B cell (primary cell): ENCODE measurements around the gene PLBD2. TPM values are rescaled to one million over a fixed set of nuclear protein-coding genes. Genes with fewer than 3 reads are reported as not detected.
A peak's percentile ranks its signal among the peaks of the same experiment; 100 is the strongest.

Experiments used
- ATAC-seq: fragments of 200-7000 bp; cut with Tn5 transposase; one replicate; pipeline ENCODE4 v1.10.0; 2021; ENCODE audit warnings: low read depth, mild to moderate bottlenecking, moderate number of reproducible peaks, moderate library complexity
- CTCF ChIA-PET: fragments of 350-600 bp; sonication (Branson Sonifier 250); formaldehyde crosslinking; loops from one replicate; lab custom pipeline; 2021; ENCODE audit warnings: antibody characterized with exemption, inconsistent platforms; lab: Charles Lee
- POLR2A ChIA-PET: fragments of 350-600 bp; sonication (Branson Sonifier 250); formaldehyde crosslinking; loops from one replicate; lab custom pipeline; 2021; ENCODE audit warnings: antibody characterized with exemption; lab: Charles Lee
- DNase-seq: peaks from one replicate; pipeline ENCODE4 v3.0.0; 2013
- H2AFZ ChIP-seq: 2 replicates; pipeline ENCODE4 v1.6.1; 2012; ENCODE audit warnings: mild to moderate bottlenecking, low read depth, low read length; ENCODE audit not compliant: insufficient read depth, poor library complexity, severe bottlenecking
- H3K27ac ChIP-seq, 2 donors: 1 replicate in 1 of 2; 2 replicates in 1 of 2; pipeline ENCODE4 v1.5.1; 2012 to 2013; ENCODE audit warnings: low read length in 2 of 2, mild to moderate bottlenecking in 2 of 2, moderate library complexity in 1 of 2
- H3K27me3 ChIP-seq, 4 experiments: fragments of 200-600 bp in 1 of 4; sonication (generic) in 1 of 4; replicated peaks in 1 of 4; 1 replicate in 2 of 4; 2 replicates in 2 of 4; pipeline versions ENCODE4 v1.6.1 to v1.7.0; 2013 to 2016; ENCODE audit warnings: low read length in 3 of 4, mild to moderate bottlenecking in 2 of 4, mixed read lengths in 1 of 4, moderate library complexity in 1 of 4; ENCODE audit not compliant: insufficient read depth in 4 of 4, control insufficient read depth in 3 of 4; ENCODE audit errors: control extremely low read depth in 1 of 4
- H3K36me3 ChIP-seq, 2 experiments: replicated peaks in 1 of 2; 1 replicate in 1 of 2; 2 replicates in 1 of 2; pipeline versions ENCODE4 v1.6.1 to v1.7.1; 2013; ENCODE audit warnings: low read length in 1 of 2; ENCODE audit not compliant: insufficient read depth in 2 of 2, control insufficient read depth in 1 of 2; ENCODE audit errors: control extremely low read depth in 1 of 2, extremely low read depth in 1 of 2
- H3K4me1 ChIP-seq, 2 donors: fragments of 200-600 bp in 1 of 2; sonication (generic) in 1 of 2; 1 replicate in 1 of 2; 2 replicates in 1 of 2; pipeline versions ENCODE4 v1.5.1 to v1.6.1; 2013 to 2017; ENCODE audit warnings: low read length in 2 of 2; ENCODE audit not compliant: control insufficient read depth in 2 of 2, insufficient read depth in 2 of 2
- H3K4me2 ChIP-seq: replicated peaks from 2 replicates; pipeline ENCODE3; 2012; ENCODE audit warnings: mild to moderate bottlenecking, low read depth, low read length; ENCODE audit not compliant: poor library complexity, severe bottlenecking
- H3K4me3 ChIP-seq, 5 experiments: fragments of 200-600 bp in 1 of 5; sonication (generic) in 1 of 5; 1 replicate in 3 of 5; 2 replicates in 2 of 5; pipeline versions ENCODE4 v1.5.1 to v1.7.0; 2011 to 2016; ENCODE audit warnings: low read length in 4 of 5, mild to moderate bottlenecking in 4 of 5, low read depth in 2 of 5, control low read depth in 1 of 5, moderate library complexity in 1 of 5; ENCODE audit not compliant: insufficient read depth in 1 of 5; ENCODE audit errors: control extremely low read depth in 1 of 5, extremely low read depth in 1 of 5
- H3K79me2 ChIP-seq: fragments of 200-600 bp; sonication (generic); one replicate; pipeline ENCODE4 v1.6.0; 2016; ENCODE audit warnings: low read length; ENCODE audit not compliant: control insufficient read depth, insufficient read depth
- H3K9ac ChIP-seq: fragments of 200-600 bp; sonication (generic); 2 replicates; pipeline ENCODE4 v1.6.1; 2017; ENCODE audit warnings: mild to moderate bottlenecking, low read length, moderate library complexity
- H3K9me3 ChIP-seq, 3 donors: one replicate each; pipeline versions ENCODE4 v1.6.1 to v1.7.1; 2013; ENCODE audit warnings: low read length in 2 of 3; ENCODE audit not compliant: control insufficient read depth in 2 of 3, insufficient read depth in 1 of 3; ENCODE audit errors: control extremely low read depth in 1 of 3
- H4K20me1 ChIP-seq: 2 replicates; pipeline ENCODE4 v1.6.0; 2012; ENCODE audit warnings: mild to moderate bottlenecking, low read length; ENCODE audit not compliant: insufficient read depth, control insufficient read depth, poor library complexity, severe bottlenecking
- H3K27ac Mint-ChIP-seq: one replicate; pipeline ENCODE4 v1.8.0; 2021; ENCODE audit warnings: mixed read lengths
- H3K27me3 Mint-ChIP-seq: one replicate; pipeline ENCODE4 v1.8.0; 2021; ENCODE audit warnings: mixed read lengths
- H3K4me1 Mint-ChIP-seq: one replicate; pipeline ENCODE4 v1.8.0; 2021; ENCODE audit warnings: mixed read lengths
- H3K4me3 Mint-ChIP-seq: one replicate; pipeline ENCODE4 v1.8.0; 2021; ENCODE audit warnings: mixed read lengths
- H3K9me3 Mint-ChIP-seq: one replicate; pipeline ENCODE4 v1.8.0; 2022; ENCODE audit warnings: mixed read lengths; ENCODE audit not compliant: insufficient read depth
- EZH2 ChIP-seq: IDR thresholded peaks from 2 replicates; pipeline ENCODE4 v1.6.1; 2012; ENCODE audit warnings: borderline replicate concordance, low read depth, mild to moderate bottlenecking, moderate library complexity, low read length; ENCODE audit not compliant: insufficient read depth, poor library complexity, severe bottlenecking
- WGBS: methylation state at CpG from one replicate; pipeline ENCODE4 v1.1.5; 2013; ENCODE audit warnings: missing lambda C conversion rate; ENCODE audit not compliant: insufficient coverage; 5-methylcytosine and 5-hydroxymethylcytosine counted together
- intact Hi-C: fragments of 100-400 bp; cut with micrococcal nuclease; formaldehyde crosslinking; loops from one replicate; pipeline ENCODE4 v1.10.0; 2022
- polyA plus RNA-seq: library from polyadenylated mRNA; depleted of rRNA; stranded (reverse); fragments of >200 nt; gene quantifications from 2 replicates; pipeline ENCODE4 v1.2.3, GENCODE V29; 2012
- total RNA-seq, 2 donors: library from RNA; stranded (reverse); fragments of 120-200 nt in 1 of 2; gene quantifications; 1 replicate in 1 of 2; 2 replicates in 1 of 2; pipeline versions ENCODE4 v1.2.3 to v1.2.4, GENCODE V29; 2013 to 2022
- TF ChIP-seq, protein P1 (sequence below): fragments of 200-600 bp; IDR thresholded peaks from one replicate; pipeline ENCODE4 v1.8.0; 2022; ENCODE audit warnings: antibody characterized with exemption, mild to moderate bottlenecking

The PLBD2 gene
- total and polyA plus RNA-seq, 2 donors (not counting 1 experiment from before 2014, with no cell fraction given) = 2.9 to 11.6 TPM

DNA sequence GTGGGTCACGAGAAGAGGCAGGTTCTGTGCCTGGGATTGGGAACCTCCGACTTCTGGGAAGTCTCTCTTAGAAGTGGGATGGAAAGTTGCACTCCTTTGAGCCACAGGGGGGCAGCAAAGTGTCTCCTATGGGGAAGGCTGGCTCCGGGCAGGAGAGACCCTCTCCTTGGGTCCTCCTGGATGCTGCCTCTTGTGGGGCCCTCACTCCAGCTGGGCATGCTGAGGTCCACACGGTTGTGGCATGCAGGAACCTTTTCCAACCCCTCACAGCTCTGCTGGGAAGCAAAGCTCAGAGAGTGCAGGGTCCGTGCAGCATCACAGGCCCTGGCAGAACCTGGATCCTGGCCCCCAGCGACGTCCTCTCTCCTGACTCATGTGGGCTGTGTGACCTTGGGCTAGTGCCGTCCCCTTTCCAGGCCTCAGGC lies 81.2 kb downstream of the PLBD2 start:
- Mint-ChIP-seq H3K27me3 (peaks cover 13% of the 10 kb centered on the region), H3K27ac (no peak overlapping the region), H3K9me3 (no peaks in the 10 kb centered on the region), H3K4me3 (no peak overlapping the region), H3K4me1 (no peaks in the 10 kb centered on the region)
- Histone ChIP-seq H3K79me2 (no peaks in the 10 kb centered on the region), H3K36me3 (no peaks in the 10 kb centered on the region), H4K20me1 (no peaks in the 10 kb centered on the region), H3K9me3 (peaks cover 0 to 5% (median 0%) of the 10 kb centered on the region in 3 donors), H3K4me3 (no peak overlapping the region), H2AFZ (no peak overlapping the region), H3K4me1 (no peaks in the 10 kb centered on the region), H3K4me2 (no peak overlapping the region), H3K27ac (no peak overlapping the region), H3K9ac (no peak overlapping the region), H3K27me3 (peaks cover 0 to 21% (median 8%) of the 10 kb centered on the region in 4 experiments)
- no peak for DNase-seq
- ATAC-seq = no peak
- WGBS = 50% methylated on average over 8 of the region's 8 CpGs
- intact Hi-C loops = no loop called here
- TF ChIP-seq, protein P1, sequence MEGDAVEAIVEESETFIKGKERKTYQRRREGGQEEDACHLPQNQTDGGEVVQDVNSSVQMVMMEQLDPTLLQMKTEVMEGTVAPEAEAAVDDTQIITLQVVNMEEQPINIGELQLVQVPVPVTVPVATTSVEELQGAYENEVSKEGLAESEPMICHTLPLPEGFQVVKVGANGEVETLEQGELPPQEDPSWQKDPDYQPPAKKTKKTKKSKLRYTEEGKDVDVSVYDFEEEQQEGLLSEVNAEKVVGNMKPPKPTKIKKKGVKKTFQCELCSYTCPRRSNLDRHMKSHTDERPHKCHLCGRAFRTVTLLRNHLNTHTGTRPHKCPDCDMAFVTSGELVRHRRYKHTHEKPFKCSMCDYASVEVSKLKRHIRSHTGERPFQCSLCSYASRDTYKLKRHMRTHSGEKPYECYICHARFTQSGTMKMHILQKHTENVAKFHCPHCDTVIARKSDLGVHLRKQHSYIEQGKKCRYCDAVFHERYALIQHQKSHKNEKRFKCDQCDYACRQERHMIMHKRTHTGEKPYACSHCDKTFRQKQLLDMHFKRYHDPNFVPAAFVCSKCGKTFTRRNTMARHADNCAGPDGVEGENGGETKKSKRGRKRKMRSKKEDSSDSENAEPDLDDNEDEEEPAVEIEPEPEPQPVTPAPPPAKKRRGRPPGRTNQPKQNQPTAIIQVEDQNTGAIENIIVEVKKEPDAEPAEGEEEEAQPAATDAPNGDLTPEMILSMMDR = peak; percentile 58
- no peak for TF ChIP-seq EZH2
- POLR2A ChIA-PET = no interaction called here
- CTCF ChIA-PET = interaction anchor here (0.6 kb wide), 1 partner anchor 107 kb away, joined by 3 read pairs; no protein-coding TSS in a partner anchor

DNA sequence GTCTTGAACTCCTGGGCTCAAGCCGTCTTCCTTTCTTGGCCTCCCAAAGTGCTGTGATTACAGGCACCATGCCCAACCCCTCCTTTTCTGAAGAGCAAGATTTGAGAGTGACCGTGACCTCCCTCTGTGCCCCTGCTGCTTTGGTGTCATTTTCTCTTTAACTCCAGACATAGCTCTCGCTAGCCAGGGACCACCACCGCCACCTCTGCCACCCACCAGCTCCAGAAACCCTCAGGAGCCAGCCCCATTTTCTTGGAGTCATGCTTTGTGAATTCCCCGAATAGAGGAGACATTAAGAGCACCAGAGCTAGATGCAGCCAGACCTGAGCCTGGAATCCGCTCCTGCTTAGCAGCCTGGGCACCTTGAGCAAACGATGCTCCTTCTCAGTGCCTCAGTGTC lies 81.9 kb downstream of the PLBD2 start:
- H3K4me3 ChIP-seq = no peak overlapping the region
- H3K27ac ChIP-seq = no peak overlapping the region
- no peak overlapping the region for H3K4me2 ChIP-seq
- ATAC-seq (no peak), DNase-seq (no peak)
- H3K27me3 ChIP-seq = peaks cover 0 to 23% (median 8%) of the 10 kb centered on the region in 4 experiments
- H3K4me3 Mint-ChIP-seq = no peak overlapping the region
- H2AFZ ChIP-seq = no peak overlapping the region
- ChIA-PET POLR2A (no interaction called here), CTCF (interaction anchor here (1.2 kb wide), 1 partner anchor 129 kb away, joined by 4 read pairs; no protein-coding TSS in a partner anchor)
- H3K9ac ChIP-seq = no peak overlapping the region
- no peaks in the 10 kb centered on the region for H3K4me1 ChIP-seq
- no peaks in the 10 kb centered on the region for H3K4me1 Mint-ChIP-seq
- intact Hi-C loops = no loop called here
- peaks cover 18% of the 10 kb centered on the region for H3K27me3 Mint-ChIP-seq
- no peak for TF ChIP-seq EZH2
- TF ChIP-seq, protein P1 = no peak
- H3K9me3 ChIP-seq = peaks cover 0 to 7% (median 0%) of the 10 kb centered on the region in 3 donors
- no peaks in the 10 kb centered on the region for H4K20me1 ChIP-seq
- WGBS = 80% methylated on average over 5 of the region's 7 CpGs
- H3K27ac Mint-ChIP-seq = no peak overlapping the region
- H3K79me2 ChIP-seq = no peaks in the 10 kb centered on the region
- no peaks in the 10 kb centered on the region for H3K9me3 Mint-ChIP-seq
- H3K36me3 ChIP-seq = no peaks in the 10 kb centered on the region

Other genes with a start within 250 kb of the PLBD2 start
- 11.0 and 13.9 TPM in 2 replicates for gene RASAL1, start 222.8 kb upstream of the PLBD2 start, total RNA-seq
- 0.10 and 0.14 TPM in 2 replicates for gene RASAL1, start 222.8 kb upstream of the PLBD2 start, polyA plus RNA-seq
- gene CFAP73, start 208.9 kb upstream of the PLBD2 start, total RNA-seq = 5.1 and 5.8 TPM in 2 replicates
- gene CFAP73, start 208.9 kb upstream of the PLBD2 start, polyA plus RNA-seq = 0.13 TPM in 1 of 2 replicates, not detected in the other
- 90.1 and 101 TPM in 2 replicates for gene DDX54, start 173.1 kb upstream of the PLBD2 start, total RNA-seq
- gene DDX54, start 173.1 kb upstream of the PLBD2 start, polyA plus RNA-seq = 55.4 and 65.4 TPM in 2 replicates
- 16.2 and 17.9 TPM in 2 replicates for gene RITA1, start 172.9 kb upstream of the PLBD2 start, total RNA-seq
- 6.2 and 8.1 TPM in 2 replicates for gene RITA1, start 172.9 kb upstream of the PLBD2 start, polyA plus RNA-seq
- 258 and 267 TPM in 2 replicates for gene TPCN1, start 137.1 kb upstream of the PLBD2 start, total RNA-seq
- 80.8 and 89.0 TPM in 2 replicates for gene TPCN1, start 137.1 kb upstream of the PLBD2 start, polyA plus RNA-seq
- 34.1 and 35.6 TPM in 2 replicates for gene SLC8B1, start 23.5 kb upstream of the PLBD2 start, total RNA-seq
- 18.7 and 21.1 TPM in 2 replicates for gene SLC8B1, start 23.5 kb upstream of the PLBD2 start, polyA plus RNA-seq
- gene SDS, start 45.3 kb downstream of the PLBD2 start, total RNA-seq = not detected in 2 replicates
- 0.09 TPM in 1 of 2 replicates, not detected in the other for gene SDS, start 45.3 kb downstream of the PLBD2 start, polyA plus RNA-seq
- 0.64 and 1.1 TPM in 2 replicates for gene SDSL, start 63.8 kb downstream of the PLBD2 start, total RNA-seq
- 0.15 TPM in 1 of 2 replicates, not detected in the other for gene SDSL, start 63.8 kb downstream of the PLBD2 start, polyA plus RNA-seq
- gene LHX5, start 113.3 kb downstream of the PLBD2 start, total RNA-seq = not detected in 2 replicates
- not detected in 2 replicates for gene LHX5, start 113.3 kb downstream of the PLBD2 start, polyA plus RNA-seq